Measurements from ENCODE around the gene SARNP.

SARNP gene

GRCh38 chr12:55742719-55743405 lies 74.7 kb downstream of the SARNP start, which contains the start of gene GDF11:
GDF11 (plus strand) TSS chr12:55743122; CDS start chr12:55743317, 195 bp downstream.
- H3K4me3 ChIP-seq (ENCODE audit: low read depth, low read length): peak within 1 kb of the TSS; percentile 84
- TF ChIP-seq, protein P1, sequence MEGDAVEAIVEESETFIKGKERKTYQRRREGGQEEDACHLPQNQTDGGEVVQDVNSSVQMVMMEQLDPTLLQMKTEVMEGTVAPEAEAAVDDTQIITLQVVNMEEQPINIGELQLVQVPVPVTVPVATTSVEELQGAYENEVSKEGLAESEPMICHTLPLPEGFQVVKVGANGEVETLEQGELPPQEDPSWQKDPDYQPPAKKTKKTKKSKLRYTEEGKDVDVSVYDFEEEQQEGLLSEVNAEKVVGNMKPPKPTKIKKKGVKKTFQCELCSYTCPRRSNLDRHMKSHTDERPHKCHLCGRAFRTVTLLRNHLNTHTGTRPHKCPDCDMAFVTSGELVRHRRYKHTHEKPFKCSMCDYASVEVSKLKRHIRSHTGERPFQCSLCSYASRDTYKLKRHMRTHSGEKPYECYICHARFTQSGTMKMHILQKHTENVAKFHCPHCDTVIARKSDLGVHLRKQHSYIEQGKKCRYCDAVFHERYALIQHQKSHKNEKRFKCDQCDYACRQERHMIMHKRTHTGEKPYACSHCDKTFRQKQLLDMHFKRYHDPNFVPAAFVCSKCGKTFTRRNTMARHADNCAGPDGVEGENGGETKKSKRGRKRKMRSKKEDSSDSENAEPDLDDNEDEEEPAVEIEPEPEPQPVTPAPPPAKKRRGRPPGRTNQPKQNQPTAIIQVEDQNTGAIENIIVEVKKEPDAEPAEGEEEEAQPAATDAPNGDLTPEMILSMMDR (IDR thresholded peaks at IDR 0.05; ENCODE audit: borderline replicate concordance, insufficient read depth, low read depth, low read length): no peak

DNA sequence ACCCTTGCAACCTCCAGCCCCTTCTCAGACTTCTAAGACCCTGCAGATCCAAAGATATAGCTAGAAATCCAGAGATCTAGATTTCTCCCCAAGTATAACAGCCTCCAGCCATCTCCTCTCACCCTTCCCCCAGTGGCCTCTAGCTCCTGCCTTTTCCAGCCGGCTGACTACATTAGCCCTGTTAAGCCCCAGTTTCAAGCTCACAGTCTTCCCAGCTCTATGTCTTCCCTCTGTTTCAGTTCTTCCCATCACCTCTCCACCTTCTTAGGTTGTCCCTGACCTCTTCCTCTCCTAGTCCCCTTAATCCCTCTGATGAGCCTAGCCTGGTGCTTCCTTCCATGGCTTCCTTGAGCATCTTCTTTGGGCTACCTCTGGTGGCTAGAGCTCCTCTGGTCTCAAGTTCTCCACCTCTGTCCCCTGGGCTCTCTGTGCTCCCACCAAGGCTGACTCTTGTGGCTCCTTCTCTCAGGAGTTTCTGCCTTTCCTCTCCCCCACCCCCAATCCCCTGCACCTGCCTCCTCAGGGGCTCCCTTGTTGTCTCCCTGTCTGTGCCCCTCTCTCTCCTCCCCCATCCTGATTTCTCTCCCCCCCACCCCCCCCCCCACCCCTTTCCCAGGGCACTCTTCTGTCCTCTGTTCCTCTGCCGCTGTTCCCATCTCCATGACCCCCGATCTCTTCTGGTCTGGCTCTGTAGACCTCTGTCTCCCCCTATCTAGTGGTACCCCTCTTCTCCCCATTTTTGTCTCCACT lies 75.4 kb downstream of the SARNP start:
- TF ChIP-seq, protein P1 (IDR thresholded peaks at IDR 0.05; ENCODE audit: borderline replicate concordance, insufficient read depth, low read depth, low read length): no peak
- H3K4me3 ChIP-seq (ENCODE audit: low read depth, low read length): peak overlapping the region; percentile 40

DNA sequence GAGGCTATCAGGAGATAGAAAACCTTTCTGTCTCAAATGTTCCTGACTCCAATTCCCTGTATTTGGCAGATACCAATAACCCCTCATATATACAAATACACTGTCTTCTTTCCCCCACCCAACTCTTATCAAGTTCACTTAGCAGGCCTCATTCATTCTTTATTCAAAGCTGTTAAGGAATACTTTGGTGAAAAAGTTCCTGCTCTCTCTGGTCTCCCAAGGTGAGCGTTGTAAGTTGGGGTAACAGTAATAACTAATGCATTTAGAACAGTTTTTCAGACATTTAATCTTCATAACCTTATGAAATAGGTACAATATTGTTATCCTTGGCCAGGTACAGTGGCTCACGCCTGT lies 78.5 kb downstream of the SARNP start:
- no peak overlapping the region for H3K4me3 ChIP-seq (ENCODE audit: low read depth, low read length)
- TF ChIP-seq, protein P1 (IDR thresholded peaks at IDR 0.05; ENCODE audit: borderline replicate concordance, insufficient read depth, low read depth, low read length): no peak

GRCh38 chr12:55738123-55739024 lies 79.2 kb downstream of the SARNP start:
- peak overlapping the region; percentile 45 for H3K4me3 ChIP-seq (ENCODE audit: low read depth, low read length)
- TF ChIP-seq, protein P1 (IDR thresholded peaks at IDR 0.05; ENCODE audit: borderline replicate concordance, insufficient read depth, low read depth, low read length): peak; percentile 49; the same call in 1 of the 2 replicates

DNA sequence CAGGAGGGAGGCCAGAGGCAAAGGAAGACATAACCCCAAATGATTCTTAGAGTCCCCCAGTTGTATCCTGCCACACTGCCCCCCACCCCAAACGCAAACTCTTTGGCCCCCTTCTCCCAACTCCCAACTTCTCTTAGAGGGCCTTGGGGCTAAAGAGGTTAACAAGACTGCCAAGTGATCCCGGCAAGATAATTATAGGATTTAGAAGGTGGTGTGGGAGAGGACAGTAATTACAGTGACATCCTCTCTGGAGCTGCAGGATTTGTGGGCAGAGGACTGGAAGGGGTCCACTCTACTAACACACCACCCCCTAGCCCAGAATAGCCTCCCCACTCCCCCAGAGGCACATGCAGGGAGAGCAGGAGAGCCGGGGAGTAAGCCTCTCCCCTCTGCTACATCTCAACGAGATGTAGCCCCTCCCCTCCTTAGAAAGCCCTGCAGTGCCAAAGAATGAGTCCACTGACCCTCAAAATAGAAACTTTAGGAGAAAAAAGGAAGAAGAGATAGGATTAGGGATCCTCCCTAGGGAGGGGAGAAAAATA lies 79.9 kb downstream of the SARNP start:
- TF ChIP-seq, protein P1 (IDR thresholded peaks at IDR 0.05; ENCODE audit: borderline replicate concordance, insufficient read depth, low read depth, low read length): no peak

DNA sequence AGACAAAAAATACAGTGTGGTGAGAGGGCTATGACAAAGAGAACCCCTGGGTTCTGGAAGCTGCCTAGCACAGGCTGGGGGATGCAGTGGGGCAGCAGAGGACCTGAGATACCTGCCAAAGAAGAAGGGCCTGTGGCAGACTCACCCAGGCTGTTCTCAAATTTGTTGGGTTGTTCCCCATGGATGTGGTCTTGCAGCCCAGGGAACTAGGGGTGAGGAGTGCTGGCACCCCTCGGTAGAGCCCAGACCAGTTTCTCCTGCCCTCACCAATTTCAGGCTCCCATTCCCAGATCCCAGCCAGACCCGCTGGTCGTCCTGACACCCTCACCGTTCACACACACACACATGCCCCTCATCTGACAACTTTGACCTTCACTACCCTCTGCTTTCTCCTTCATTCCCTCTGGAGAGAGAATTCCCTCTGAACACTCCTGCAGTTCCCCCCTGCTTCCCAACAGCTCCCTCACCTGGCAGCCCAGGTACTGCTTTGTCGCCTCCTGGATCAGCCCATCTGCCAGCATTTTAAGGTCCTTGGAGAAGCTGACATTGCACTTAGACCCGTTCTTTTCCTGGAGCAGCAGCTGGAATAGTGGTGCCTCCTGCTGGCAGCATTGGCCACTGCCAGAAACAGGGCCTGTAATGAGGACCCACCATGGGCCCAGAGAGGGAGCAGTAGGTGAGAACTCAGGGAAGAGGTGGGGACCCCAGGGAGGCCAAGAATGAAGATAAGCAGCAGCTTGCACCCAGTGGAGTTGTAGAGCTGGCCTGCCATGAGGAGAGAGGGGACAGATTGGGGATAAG lies 80.5 kb downstream of the SARNP start:
- TF ChIP-seq, protein P1 (IDR thresholded peaks at IDR 0.05; ENCODE audit: borderline replicate concordance, insufficient read depth, low read depth, low read length): peak; percentile 83
- H3K4me3 ChIP-seq (ENCODE audit: low read depth, low read length): no peak overlapping the region

More for the DNA sequence above, 79.9 kb downstream of the SARNP start:
- H3K4me3 ChIP-seq (ENCODE audit: low read depth, low read length): peak overlapping the region; percentile 45
